Suppressor macrophage treated with lipopolysaccharide for 1 hour (primary cell): ENCODE data around the gene ME3.
"Not testable (repeated sequence)": the region's sequence is repeated elsewhere in the genome, so short reads cannot be mapped to it uniquely, and the experiment has no call there.

Source experiments
- DNase-seq, 3 donors: peaks; one replicate each; pipeline ENCODE4 v3.0.0-alpha.2; 2020 to 2022

ME3 gene

DNA sequence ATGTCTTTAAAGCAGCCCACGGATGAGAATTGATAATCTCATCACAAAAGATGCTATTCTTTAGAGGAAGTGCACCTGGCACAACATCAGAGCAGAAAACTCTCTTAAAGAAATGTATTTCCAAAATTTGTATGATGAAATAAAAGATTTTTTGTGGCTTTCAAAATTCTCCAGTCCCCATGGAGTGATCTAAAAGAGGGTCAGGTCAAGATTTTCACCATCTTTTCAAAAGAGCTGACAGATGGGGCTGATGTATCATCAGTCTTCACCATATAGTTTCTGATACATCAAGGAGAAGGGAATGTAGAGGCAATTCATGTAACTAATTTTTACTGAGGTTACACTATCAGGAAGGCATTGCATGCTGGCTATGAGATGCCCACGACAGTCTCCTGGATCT, 11.7 kb downstream of the ME3 start:
- no peak for DNase-seq

DNA sequence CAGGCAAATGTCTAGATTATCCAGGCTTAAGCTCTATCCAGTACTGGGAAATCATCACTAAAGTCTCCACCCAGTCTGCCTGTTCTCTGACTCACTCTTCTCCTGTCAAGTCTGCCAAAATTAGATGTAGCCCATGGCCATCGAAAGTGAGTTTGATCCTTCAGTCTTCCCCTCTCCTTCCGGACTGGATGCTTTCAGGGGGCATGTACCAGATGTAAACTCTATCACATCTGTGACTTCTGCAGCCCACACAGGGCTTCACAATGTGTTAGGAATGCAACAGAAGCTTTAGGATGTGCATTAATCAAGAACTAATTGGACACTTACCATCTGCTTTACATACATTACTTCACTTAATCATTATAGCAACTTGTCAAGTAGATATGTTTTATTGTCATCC, 12.3 kb downstream of the ME3 start:
- DNase-seq = no peak

DNA sequence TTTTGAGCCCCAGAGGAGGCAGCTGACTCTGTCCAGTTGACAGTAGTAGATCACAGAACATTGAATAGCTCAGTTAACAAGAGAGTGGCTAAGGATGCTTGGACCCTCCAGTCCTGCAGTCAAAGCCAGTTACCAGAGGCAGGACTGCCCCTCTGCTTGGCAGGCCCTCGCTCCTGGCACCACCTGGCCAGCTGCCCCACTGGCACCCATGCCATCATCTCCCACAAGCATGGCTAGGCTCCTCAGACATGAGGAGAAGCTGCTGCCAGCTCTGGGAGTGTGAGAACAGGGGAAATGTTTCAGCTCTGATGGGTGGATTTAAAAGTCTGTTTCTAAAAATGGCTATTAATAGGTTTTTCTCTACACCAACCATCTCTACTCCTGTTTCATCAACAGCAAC, 13.9 kb downstream of the ME3 start:
- no peak for DNase-seq

DNA sequence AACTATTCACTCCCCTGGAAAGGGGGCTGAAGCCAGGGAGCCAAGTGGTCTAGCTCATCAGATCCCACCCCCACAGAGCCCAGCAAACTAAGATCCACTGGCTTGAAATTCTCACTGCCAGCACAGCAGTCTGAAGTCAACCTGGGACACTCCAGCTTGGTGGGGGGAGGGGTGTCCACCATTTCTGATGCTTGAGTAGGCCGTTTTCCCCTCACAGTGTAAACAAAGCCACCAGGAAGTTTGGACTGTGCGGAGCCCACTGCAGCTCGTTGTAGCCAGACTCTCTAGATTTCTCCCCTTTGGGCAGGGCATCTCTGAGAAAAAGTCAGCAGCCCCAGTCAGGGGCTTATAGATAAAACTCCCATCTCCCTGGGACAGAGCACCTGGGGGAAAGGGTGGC, 27.2 kb downstream of the ME3 start:
- DNase-seq = not testable (repeated sequence)

DNA sequence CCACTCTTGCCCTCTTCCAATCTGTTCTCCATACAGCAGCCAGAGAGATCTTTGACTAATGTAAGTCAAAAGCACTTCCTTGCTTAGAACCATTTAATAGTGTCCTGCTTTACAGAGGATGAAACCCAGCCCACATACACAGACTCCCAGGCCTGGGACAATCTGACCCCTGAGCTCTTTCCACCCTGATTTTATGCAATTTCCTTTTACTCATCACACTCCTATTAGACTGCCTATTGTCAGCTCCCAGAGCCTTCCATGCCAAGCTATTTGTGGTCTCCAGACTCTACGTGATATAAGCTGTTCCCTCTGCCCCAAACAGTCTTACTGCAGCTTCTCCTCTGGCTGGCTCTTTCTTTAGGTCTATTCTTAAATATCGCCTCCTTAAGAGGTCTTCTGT, 28.1 kb downstream of the ME3 start:
- peak; percentile 11 to 34 (median 21) for DNase-seq

DNA sequence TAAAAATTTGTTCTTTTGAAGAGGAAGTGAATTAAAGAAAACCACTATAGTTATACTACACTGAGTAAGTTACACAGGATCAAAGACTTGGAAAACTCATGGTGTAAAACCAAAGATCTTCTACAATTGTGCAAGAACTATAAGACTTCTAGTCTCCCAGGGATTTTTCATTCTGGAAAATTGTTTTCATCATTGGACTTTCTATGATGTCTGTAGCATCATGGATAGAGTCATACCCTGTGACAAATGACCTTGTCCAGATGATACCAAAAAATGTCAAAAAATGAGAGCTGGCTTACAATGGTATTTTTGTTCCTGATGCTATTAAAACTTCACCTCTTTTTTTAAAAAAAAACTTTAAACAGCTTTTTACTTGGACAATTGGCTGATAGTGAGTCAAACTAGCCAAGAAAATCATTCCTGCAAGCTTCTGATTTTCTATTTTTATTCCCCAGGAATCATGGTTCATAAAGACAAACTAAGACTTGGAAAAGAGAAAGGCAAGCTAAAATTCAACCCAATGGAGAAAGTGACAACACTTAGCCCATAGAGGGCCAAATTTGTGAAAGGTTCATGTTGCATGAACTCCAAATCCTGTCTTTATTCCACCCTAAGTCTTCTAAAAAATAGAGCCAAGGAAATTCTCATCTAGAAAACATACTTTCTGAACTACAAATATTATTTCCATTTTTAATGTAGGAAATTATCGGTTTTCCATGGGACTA, 30.7 kb downstream of the ME3 start:
- peak; percentile 6 to 63 (median 24) for DNase-seq

DNA sequence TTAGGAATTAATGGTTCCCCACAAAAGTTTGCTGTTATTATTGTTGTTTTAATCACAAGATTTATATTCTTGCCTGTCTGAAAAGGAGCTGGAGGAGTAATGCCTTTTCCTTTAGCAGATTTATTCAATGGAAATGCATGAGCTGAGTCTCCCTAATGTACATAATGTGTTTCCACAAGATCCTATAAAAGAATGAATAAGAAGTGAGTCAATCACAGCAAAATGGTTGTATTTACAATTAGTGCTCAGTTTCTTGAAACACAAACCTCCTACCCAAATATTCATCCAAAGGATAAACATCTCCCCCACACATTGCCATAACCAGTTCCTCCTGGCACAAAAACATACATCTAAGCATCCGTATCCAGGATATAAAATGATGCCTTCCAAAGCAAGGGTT, 33.3 kb downstream of the ME3 start:
- no peak for DNase-seq

DNA sequence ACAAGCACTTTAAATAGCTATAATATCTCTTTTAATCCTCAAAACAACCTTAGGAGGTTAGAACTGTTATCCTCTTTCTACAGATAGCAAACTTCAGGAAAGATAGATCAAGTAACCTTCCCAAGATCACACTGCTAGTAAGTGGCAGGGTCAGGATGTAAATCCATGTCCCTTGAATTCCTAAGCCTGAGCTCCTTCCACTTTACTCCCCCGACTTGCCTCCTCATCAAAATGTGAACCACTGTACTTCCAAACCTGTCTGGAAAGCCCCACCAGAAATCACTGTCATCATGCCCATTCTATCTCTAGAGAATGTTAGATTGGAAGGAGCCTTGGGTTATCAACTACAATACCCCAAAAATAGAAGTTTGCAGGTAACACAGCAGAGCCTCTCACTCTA, 33.7 kb downstream of the ME3 start:
- no peak for DNase-seq

DNA sequence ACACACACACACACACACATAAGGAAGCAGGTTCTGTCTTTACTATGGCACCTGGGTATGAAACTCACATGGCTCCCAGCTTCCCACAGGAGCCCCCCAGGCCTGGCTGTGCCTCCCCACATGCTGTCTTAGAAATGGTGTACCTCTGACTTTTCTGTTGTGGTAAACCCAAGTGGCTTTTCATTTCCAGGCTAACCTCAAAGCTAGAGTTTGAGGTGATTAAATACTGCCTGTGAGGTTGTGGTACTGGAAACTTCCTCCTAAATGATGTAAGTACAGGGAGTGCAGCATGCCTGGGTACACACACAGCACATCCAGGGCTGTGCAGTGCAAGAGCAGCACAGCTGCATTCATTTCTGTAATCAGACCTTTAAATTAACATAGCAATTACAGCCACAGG, 34.4 kb downstream of the ME3 start:
- no peak for DNase-seq

DNA sequence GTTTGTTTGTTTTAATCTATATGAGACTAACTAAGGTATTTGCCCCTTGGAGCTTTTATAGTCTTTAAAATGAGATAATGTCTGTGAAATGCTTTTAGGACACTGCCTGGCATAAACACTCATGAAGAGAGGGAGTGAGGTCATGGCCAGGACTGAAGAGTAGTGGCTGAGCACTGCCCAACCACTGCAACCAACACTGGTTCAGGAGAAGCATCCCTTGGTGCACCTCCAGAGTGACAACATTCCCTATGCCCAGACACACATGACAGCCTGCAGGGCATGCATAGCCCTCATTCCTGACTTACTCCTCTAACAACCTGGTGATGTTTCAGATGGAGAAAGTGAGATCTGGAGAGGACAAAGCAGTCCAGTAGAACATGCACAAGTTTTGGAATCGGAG, 36.1 kb downstream of the ME3 start:
- no peak for DNase-seq

DNA sequence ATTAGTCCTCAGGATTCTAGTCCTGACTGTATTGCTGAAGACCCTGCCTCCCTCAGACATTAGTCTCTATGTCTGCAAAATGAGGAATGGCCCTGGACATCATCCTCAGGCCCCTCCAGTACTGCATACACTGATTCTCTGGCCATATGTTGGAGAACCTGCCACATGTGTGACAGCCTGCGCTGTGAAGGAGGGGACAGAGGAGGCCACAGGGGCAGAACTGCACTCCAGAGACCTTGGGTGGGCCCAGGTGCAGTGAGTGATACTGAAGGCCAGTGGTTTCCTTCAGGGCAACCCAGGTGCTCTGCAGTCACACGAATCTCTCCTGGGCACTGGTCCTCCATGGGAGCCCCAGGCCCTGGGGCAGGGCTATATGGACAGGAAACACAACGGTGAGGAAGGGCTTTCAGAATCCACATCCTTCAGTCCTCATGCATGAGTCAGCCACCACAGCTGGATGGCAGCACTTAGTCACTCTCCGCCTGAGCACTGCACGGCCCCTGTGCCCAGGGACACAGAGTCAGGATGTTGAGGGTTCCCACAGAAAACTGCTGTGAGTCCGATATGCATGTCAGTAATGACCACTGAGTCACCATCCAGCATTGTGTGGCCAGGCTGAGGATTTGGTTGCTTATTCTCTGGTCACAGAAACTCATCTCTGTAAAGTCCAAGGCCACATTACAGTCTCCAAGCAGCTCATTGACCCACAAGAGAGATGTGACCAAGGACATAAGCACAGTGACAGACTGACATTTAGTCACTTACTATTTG, 39.7 kb downstream of the ME3 start:
- peak; percentile 83 to 88 (median 84) for DNase-seq

DNA sequence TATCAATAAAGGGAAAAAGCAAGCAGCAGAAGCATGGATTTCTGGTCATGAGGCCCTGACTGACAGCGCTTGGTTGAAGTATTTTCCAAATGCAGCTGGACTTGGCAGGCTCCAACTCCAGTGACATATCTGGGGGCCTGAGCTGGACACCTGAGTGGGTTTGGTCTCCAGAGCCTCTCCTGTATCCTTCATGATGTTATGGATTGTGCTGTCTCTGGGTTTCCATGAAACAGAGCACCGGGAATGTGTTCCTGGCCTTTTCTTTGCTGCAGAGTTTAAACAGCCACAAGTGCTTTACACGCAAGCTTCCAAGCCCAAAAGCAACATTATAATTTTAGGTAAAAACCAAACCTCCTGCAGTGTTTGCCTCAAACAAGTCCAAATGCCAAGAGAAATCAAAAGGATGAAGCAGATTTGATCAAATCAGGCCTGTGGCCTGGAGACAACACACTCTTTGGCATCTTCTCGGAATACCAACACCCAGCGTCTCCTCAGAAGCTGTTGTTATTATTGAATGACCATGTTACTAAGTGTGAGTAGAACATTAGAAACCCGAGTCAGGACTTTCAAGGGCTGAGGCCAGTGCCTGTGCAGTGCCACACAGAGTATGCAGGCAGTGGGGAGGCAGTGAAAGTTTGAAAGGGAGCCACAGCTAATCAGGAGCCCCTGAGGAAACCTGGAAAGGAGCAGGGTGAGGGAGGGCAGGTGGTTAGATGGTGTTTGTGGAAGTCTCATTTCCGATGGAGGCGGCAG, 42.0 kb downstream of the ME3 start:
- no peak for DNase-seq

DNA sequence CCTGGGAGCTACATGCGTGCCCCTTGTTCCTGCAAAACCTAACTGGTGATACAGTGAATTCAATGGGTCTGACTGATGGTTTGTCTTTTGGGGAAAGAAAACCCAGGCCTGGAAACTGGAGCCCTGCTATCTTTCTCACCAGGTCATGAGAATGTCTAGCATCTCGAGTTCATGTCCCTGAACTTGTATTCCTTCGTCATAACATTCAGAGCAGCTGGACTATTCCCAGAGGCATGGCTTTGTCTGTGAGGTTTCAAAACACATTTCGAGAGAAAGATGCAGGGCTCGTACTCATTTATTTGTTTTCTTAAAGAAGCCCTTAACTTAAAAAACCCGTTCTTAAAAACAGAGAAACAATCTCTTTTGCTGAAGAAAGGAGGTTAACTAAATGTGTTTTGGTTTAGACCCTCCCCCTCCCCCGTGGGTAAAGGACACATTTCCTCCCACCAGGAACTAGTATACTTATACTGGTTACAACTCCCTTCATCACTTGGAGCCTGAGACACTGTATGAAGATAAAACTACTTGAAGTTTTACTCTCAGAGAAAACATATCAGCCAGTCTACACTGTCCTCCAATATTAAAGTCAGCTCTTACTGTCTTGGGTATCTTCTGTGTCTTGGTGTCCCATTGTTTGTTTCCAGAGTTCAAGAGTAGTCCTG, 43.2 kb downstream of the ME3 start:
- DNase-seq = no peak

DNA sequence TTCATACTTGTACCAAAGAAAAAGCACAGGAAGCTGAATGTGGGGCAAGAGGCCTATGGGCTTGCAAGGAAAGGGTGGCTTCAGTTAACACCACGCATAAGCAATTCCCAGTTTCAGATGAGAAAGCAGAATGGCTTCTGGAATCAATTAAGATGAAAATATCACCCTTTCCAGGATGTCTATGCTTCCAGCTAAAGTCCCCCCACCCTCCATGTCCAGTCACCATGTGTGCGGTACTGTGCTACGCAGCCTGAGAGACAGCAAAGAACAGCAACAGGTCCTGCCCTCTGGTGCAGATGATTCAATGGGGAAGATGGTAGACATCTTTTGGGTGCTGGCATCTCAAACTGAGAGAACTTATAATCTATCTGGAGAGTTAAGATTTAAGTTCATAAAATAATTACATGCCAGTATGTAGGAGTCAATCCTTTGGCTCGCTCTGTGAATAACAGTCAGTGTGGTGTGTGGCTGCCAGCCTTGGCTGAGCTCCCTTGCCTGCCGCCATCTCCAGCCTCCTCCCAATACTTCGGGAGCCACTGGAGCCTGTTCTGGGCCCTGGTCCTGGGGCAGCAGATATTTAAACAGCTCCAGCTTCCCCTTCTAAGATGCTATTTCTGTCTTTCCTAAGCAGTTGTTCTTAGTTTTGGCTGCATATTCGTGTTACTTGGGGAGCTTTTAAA, 44.5 kb downstream of the ME3 start:
- DNase-seq = no peak

DNA sequence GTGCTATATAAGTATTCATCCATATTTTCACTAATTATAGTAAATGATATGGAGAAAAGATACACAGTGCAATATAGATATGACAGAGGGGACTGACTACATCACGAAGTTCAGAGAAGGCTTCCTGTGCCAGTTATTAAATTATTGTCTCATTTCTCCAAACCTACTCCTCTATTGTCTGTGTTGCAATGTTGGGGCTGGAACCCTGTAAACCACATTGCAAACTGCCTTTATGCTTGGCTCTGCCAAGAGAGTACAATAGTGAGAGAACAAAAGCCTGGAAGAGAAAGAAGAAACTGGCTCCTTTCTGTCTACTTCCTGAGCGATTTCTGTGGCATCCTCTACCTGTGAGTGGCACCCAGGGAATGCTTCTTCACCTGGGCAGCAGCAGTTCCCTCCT, 46.4 kb downstream of the ME3 start:
- no peak for DNase-seq

DNA sequence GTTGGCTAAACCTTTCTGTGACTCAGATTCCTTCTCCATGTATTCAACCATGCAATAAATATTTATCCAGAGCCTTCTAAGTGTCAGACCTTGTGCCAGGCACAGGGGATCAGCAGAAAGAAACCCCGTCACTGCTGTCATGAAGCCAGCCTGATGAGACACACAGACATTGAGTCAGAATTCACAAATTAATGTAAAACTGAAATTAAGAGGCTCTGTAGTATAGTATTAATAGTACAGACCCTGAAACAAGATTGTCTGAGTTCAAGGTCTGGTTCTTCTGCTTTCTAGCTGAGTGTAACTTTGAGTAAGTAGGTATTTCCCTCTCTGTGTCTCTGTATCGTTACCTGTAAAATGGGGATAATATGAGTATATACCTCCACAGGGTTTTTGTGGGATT, 46.9 kb downstream of the ME3 start:
- no peak for DNase-seq

DNA sequence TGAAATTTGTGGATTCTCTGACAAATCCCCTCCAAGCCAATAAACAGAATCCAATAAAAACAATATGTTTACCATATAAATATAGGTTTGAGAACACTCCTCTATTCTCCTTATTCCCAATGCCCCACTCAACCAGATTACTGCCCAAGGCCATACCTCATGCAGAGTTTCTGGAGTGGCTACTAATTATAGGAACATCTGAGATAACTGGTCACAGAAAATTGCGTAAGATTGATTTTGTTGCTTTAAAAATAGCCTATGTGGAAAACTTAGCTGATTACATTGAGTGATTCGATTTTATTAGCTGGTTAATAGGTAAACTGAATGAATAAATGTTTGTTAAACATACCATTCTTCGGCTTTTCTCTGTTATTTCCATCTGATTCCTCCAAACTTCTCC, 48.0 kb downstream of the ME3 start:
- DNase-seq = no peak

DNA sequence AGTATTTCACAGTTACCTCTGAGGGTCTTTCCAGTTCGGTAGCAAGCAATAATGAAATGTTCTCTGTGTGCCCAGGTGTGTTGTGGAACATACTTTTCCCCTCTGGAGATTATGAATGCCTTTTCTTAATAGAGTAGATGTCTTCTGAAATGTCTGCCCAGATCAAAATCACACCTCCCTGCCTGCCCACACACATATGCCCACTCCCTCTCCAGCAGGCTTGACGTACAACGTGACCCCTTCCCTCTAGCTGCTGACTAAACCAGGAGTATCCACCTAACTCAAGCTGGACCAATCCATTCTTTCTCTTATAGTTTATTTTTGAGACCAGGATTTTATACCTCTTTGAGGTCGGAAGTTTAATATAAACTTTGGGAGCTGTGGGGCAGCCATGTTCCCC, 48.7 kb downstream of the ME3 start:
- DNase-seq = no peak

DNA sequence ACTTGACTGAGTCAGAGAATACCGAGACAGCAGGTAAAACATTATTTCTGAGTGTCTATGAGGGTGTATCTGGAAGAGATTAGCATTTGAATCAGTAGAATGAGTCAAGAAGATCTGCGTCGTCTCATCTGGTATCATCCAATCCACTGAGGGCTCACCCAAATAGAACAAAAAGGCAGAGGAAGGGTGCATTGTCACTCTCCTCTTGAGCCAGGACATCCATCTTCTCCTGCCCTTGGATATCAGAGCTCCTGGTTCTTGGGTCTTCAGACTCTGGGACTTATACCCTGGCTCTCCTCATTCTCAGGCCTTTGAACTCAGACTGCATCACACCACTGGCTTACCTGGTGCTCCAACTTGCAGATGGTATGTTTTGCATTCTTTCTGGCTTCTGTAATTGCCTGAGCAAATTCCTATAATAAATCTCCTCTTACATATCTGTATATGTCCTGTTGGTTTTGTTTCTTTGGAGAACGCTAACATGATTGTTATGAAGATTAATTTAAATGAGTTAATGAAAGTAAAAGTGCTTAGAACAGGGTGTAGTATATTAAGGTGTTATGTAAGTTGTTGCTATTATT, 49.3 kb downstream of the ME3 start:
- DNase-seq = no peak

DNA sequence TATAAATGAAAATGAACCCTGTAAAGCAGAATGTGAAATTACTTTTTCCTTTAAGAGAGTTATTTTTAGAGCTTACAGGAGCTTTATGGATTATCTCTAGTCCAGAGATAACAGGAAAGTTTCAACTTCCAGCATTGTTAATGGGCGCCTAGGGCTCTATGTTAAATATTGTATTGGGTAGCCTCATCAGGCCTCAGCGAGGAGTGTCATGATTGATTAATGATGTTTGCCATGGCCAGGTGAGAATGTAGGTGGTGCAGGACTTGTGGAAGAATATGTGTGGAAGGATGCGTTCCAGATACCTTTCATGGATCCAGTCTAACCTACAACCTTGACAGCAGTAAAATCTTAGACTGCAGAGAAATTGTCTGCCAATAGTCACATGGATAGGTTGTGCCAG, 50.6 kb downstream of the ME3 start:
- DNase-seq = no peak

DNA sequence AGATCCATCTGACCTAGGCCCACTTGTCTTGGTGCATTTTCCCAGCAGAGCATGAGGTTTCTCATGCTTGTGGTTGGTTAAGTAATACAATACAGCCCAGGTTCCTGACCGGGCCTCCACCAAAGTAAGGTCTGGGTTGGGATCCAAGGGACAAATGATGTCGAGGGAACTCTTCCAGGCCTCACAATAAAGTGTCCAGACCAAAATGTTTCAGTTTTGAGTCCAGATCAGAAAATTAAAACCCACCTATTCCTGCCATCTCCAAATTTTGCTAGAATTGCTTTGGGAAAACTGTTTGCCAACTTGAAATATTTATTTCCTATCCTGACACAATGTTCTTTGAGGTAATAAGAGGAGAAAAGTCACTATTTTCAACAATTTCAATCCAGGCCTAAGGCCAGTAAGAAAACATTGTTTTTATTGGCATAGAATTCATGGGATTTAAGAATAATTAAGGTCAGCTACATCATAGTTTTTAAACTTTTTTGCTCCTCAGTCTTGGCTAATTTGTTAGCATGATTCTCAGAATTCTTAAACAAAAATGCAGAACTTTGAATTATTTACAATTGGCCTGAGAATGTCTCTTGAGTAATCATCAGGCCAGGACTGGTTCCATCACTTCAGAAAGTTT, 51.4 kb downstream of the ME3 start:
- no peak for DNase-seq

DNA sequence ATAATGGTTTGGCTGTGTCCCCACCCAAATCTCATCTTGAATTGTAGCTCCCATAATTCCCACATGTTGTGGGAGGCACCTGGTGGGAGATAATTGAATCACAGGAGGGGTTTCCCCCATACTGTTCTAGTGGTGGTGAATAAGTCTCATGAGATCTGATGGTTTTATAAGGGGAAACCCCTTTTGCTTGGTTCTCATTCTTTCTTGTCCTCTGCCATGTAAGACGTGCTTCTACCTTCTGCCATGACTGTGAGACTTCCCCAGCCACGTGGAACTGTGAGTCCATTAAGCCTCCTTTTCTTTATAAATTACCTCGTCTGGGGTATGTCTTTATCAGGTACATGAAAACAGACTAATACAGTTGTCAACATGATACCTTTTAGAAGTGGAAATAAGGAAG, 53.0 kb downstream of the ME3 start:
- peak; percentile 24 to 49 (median 27) for DNase-seq
